A673 (cell line): Measurements from ENCODE around the gene WNK1. TPM values are rescaled to one million over a fixed set of nuclear protein-coding genes. Genes with fewer than 3 reads are reported as not detected.
"Not testable (repeated sequence)": the region's sequence is repeated elsewhere in the genome, so short reads cannot be mapped to it uniquely, and the experiment has no call there.

Source experiments
- BruUV-seq: library from RNA; stranded (reverse); fragments of 400-500 nt; replicated peaks from 2 replicates; lab custom pipeline; 2021; lab: Mats Ljungman, UMichigan
- CTCF ChIA-PET: fragments of 300-600 bp; sonication (Branson Sonifier 250); formaldehyde crosslinking; loops from one replicate; lab custom pipeline; 2022; ENCODE audit warnings: antibody characterized with exemption; lab: Charles Lee
- POLR2A ChIA-PET: fragments of 300-600 bp; sonication (Branson Sonifier 250); formaldehyde crosslinking; loops from one replicate; lab custom pipeline; 2022; ENCODE audit warnings: antibody characterized with exemption; ENCODE audit not compliant: low non-redundant PET; lab: Charles Lee
- DNase-seq: peaks from one replicate; pipeline ENCODE4 v3.0.0-alpha.2; 2015; ENCODE audit warnings: low spot score
- H3K27ac ChIP-seq: fragments of 200-600 bp; sonication (generic); 2 replicates; pipeline ENCODE4 v1.5.1; 2016; ENCODE audit warnings: mixed run types, low read depth, mild to moderate bottlenecking, mixed read lengths, antibody characterized with exemption, low read length; ENCODE audit not compliant: poor library complexity, severe bottlenecking
- H3K27me3 ChIP-seq: fragments of 200-600 bp; sonication (generic); replicated peaks from 2 replicates; pipeline ENCODE4 v1.6.1; 2017; ENCODE audit warnings: mixed run types, low read depth, mild to moderate bottlenecking, mixed read lengths, antibody characterized with exemption, low read length; ENCODE audit not compliant: insufficient read depth, poor library complexity
- H3K36me3 ChIP-seq: fragments of 200-600 bp; sonication (generic); 2 replicates; pipeline ENCODE4 v1.6.1; 2016; ENCODE audit warnings: mixed run types, mild to moderate bottlenecking, mixed read lengths, antibody characterized with exemption, low read length; ENCODE audit not compliant: insufficient read depth, poor library complexity, severe bottlenecking
- H3K4me1 ChIP-seq: fragments of 200-600 bp; sonication (generic); 2 replicates; pipeline ENCODE4 v1.6.1; 2017; ENCODE audit warnings: mixed run types, mild to moderate bottlenecking, mixed read lengths, antibody characterized with exemption, low read length; ENCODE audit not compliant: insufficient read depth, poor library complexity, severe bottlenecking
- H3K4me3 ChIP-seq: fragments of 200-600 bp; sonication (generic); 2 replicates; pipeline ENCODE4 v1.5.1; 2016; ENCODE audit warnings: low read depth, mixed run types, mild to moderate bottlenecking, mixed read lengths, low read length; ENCODE audit not compliant: poor library complexity, severe bottlenecking
- H3K9me3 ChIP-seq: fragments of 200-600 bp; sonication (generic); 2 replicates; pipeline ENCODE4 v1.6.1; 2016; ENCODE audit warnings: mixed run types, low read depth, mild to moderate bottlenecking, mixed read lengths, antibody characterized with exemption, low read length; ENCODE audit not compliant: poor library complexity, severe bottlenecking
- EZH2 ChIP-seq: fragments of 200-600 bp; sonication (generic); IDR thresholded peaks from 2 replicates; pipeline ENCODE4 v1.6.1; 2017; ENCODE audit warnings: borderline replicate concordance, low read depth, mild to moderate bottlenecking, mixed read lengths, antibody characterized with exemption, low read length; ENCODE audit not compliant: poor library complexity, severe bottlenecking
- intact Hi-C: fragments of 100-400 bp; cut with micrococcal nuclease; formaldehyde crosslinking; loops from one replicate; pipeline ENCODE4 v1.10.0; 2022; ENCODE audit not compliant: unreplicated experiment
- total RNA-seq: library from RNA; stranded (reverse); gene quantifications from 2 replicates; pipeline ENCODE4 v1.2.3, GENCODE V29; 2021
- TF ChIP-seq, protein P1 (sequence below): fragments of 300-800, 200-600 bp; sonication (generic); conservative IDR thresholded peaks from 2 replicates; pipeline ENCODE4 v1.5.1; 2017; ENCODE audit warnings: low read depth, mild to moderate bottlenecking, antibody characterized with exemption, low read length, moderate library complexity, mixed read lengths

WNK1 gene
- total RNA-seq, 1 experiment from 2014 or later = 161 TPM

DNA sequence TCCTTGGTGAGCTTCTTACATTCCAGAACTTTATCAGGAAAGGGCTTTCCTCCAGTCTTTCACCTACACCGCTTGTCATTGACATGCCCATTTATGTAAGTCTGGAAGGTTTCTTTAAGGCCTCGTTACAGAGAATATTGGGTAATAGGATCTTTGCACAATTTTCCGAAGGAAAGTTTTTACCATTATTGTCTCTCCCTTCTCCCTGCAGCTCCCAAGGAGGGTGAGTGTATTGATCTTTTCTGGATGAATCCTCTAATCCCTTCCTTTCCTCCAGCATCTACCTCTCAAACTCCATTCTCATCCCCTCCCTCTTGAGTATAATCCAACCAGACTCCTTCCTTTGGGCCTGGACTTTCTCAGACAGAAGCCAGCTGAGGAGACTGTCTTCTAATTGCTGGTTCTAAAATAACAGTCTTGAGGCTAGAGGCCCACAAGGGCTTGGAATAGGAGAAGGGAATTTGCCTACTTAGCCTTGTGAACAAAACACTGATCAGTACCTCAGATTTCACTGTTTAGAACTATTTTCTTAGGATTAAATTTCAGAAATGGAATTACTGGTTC is 21.8 kb downstream of the WNK1 start:
- POLR2A ChIA-PET = no interaction called here
- no peak for DNase-seq
- CTCF ChIA-PET = interaction anchor here (0.5 kb wide), 1 partner anchor 748 kb away, joined by 3 read pairs; no protein-coding TSS in a partner anchor
- peaks cover 20% of the 10 kb centered on the region for H3K4me1 ChIP-seq
- no peaks in the 10 kb centered on the region for H3K36me3 ChIP-seq
- H3K27me3 ChIP-seq = no peaks in the 10 kb centered on the region
- no TSS peak for BruUV-seq
- H3K9me3 ChIP-seq = no peaks in the 10 kb centered on the region
- intact Hi-C loops = no loop called here
- H3K27ac ChIP-seq = no peak overlapping the region
- TF ChIP-seq EZH2 = no peak
- TF ChIP-seq, protein P1, sequence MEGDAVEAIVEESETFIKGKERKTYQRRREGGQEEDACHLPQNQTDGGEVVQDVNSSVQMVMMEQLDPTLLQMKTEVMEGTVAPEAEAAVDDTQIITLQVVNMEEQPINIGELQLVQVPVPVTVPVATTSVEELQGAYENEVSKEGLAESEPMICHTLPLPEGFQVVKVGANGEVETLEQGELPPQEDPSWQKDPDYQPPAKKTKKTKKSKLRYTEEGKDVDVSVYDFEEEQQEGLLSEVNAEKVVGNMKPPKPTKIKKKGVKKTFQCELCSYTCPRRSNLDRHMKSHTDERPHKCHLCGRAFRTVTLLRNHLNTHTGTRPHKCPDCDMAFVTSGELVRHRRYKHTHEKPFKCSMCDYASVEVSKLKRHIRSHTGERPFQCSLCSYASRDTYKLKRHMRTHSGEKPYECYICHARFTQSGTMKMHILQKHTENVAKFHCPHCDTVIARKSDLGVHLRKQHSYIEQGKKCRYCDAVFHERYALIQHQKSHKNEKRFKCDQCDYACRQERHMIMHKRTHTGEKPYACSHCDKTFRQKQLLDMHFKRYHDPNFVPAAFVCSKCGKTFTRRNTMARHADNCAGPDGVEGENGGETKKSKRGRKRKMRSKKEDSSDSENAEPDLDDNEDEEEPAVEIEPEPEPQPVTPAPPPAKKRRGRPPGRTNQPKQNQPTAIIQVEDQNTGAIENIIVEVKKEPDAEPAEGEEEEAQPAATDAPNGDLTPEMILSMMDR = no peak
- no peak overlapping the region for H3K4me3 ChIP-seq

DNA sequence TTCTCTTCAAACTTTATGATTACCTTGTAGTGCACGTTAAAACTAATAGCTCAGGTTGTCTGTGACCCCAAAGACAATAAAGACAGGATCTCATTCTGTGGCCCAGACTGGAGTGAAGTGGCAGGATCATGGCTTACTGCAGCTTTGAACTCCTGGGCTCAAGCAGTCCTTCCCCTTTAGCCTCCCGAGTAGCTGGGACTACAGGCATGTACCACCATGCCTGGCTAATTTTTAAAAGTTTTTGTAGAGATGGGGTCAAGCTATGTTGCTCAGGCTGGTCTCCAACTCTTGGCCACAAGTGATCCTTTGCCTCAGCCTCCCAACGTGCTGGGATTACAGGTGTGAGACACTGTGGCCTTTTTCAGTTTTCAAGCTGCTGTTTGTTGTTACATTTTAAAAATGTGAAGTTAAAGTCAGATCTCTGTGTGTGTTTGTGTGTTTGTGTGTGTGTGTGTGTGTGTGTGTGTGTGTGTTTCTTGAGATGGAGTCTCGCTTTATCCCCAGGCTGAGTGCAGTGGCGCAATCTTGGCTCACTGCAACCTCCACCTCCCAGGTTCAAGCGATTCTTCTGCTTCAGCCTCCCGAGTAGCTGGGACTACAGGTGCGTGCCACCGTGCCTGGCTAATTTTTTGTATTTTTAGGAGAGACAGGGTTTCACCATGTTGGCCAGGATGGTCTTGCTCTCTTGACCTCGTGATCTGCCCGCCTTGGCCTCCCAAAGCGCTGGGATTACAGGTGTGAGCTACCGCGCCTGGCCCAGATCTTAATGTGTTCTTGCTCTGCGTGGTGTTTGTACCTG is 23.8 kb downstream of the WNK1 start:
- H3K9me3 ChIP-seq, H3K27me3 ChIP-seq, DNase-seq, H3K36me3 ChIP-seq, H3K4me3 ChIP-seq, BruUV-seq, intact Hi-C loops, H3K27ac ChIP-seq: not testable (repeated sequence)
- CTCF ChIA-PET = interaction anchor here (0.6 to 0.7 kb wide), 3 partner anchors 13 to 162 kb away, joined by 3 to 6 read pairs (median 4); no protein-coding TSS in a partner anchor
- H3K4me1 ChIP-seq = peaks cover 32% of the 10 kb centered on the region
- POLR2A ChIA-PET = interaction anchor here (0.6 kb wide), 2 partner anchors 78 to 801 kb away, joined by 3 to 5 read pairs; no protein-coding TSS in a partner anchor

DNA sequence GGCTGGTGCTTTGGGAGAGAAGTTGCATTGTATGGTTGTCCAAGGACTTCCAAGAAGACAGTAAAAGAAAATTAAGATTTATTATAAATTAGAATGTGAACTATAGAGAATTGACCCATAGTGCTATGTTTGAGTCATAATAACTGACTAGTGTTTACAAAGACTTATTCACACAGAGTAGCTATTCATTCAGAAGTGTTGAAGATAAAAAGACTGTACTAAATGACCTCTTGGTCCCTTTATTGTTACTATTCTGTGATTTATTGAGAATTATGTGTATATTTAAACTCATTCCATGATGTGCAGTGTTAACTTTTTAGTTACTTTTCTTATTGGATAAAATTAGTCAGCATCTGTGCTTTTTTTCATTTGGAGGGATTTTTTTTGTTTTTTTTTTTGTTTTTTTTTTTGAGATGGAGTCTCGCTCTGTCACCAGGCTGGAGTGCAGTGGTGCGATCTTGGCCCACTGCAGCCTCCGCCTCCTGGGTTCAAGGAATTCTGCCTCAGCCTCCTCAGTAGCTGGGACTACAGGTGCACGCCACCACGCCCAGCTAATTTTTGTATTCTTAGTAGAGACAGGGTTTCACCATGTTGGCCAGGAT is 24.5 kb downstream of the WNK1 start:
- peaks cover 39% of the 10 kb centered on the region for H3K4me1 ChIP-seq
- DNase-seq, H3K27me3 ChIP-seq, BruUV-seq, H3K36me3 ChIP-seq, H3K27ac ChIP-seq, intact Hi-C loops, H3K4me3 ChIP-seq, H3K9me3 ChIP-seq: not testable (repeated sequence)
- POLR2A ChIA-PET = interaction anchor here (0.6 kb wide), 2 partner anchors 78 to 800 kb away, joined by 3 to 5 read pairs; no protein-coding TSS in a partner anchor
- CTCF ChIA-PET = interaction anchor here (0.7 kb wide), 2 partner anchors 13 to 161 kb away, joined by 3 to 4 read pairs; no protein-coding TSS in a partner anchor

DNA sequence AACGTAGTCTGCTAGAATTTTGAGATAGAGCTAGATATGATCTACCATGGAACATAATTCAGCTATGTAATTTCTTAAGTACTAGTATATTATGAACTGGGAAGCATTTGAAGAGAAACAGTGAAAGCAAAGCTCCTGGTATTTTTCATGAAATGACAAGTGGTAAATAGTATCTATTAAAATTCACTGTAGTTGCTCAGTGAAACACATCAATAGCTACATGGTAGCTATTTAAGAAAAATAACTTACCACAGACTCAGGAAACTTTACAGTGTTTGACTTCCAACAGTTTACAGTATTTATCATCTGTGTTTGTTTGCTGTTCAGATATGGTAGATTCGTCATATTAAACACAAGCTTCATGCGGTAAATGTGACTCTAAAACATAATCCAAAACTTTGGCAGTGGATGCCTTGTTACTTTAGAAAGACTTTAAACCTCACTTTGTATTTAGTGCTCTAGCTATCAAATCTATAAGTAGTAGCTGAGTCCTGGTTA is 25.2 kb downstream of the WNK1 start:
- TF ChIP-seq, protein P1 = no peak
- no peak for TF ChIP-seq EZH2
- H3K27me3 ChIP-seq = no peaks in the 10 kb centered on the region
- CTCF ChIA-PET = interaction anchor here (0.5 to 0.9 kb wide), 2 partner anchors 27 to 164 kb away, joined by 3 read pairs; no protein-coding TSS in a partner anchor
- no TSS peak for BruUV-seq
- no peak overlapping the region for H3K4me3 ChIP-seq
- intact Hi-C loops = no loop called here
- H3K36me3 ChIP-seq = no peaks in the 10 kb centered on the region
- no peak overlapping the region for H3K27ac ChIP-seq
- H3K4me1 ChIP-seq = peaks cover 44% of the 10 kb centered on the region
- no peak for DNase-seq
- POLR2A ChIA-PET = interaction anchor here (0.5 kb wide), 1 partner anchor 14 kb away, joined by 4 read pairs; no protein-coding TSS in a partner anchor
- H3K9me3 ChIP-seq = no peaks in the 10 kb centered on the region
